HG03175 (cell line): ENCODE results near the gene TOMM34.

Experiments used
- ATAC-seq: cut with Tn5 transposase; IDR thresholded peaks from one replicate; pipeline ENCODE4 v1.9.1; 2021; ENCODE audit warnings: mild to moderate bottlenecking, moderate library complexity; ENCODE audit not compliant: unreplicated experiment

Gene TOMM34

DNA sequence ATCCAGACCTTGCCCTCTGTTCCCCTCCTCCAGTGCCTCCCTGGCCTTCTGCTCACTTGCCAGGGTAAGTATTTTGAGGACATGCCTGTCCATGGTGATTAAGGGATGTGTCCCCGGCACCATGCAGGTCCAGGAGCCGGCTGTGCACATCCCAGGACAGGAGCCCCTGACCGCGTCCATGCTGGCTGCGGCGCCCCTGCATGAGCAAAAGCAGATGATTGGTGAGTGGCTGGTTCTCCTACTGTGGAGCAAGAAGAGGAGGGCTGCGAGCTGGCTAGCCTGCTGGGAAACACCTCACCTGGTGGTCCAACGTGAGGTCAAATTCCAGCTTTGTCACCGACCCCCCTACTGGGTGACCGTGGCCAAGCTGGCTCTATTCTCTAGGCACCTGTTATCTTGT is 23.7 kb downstream of the TOMM34 start:
- no peak for ATAC-seq

DNA sequence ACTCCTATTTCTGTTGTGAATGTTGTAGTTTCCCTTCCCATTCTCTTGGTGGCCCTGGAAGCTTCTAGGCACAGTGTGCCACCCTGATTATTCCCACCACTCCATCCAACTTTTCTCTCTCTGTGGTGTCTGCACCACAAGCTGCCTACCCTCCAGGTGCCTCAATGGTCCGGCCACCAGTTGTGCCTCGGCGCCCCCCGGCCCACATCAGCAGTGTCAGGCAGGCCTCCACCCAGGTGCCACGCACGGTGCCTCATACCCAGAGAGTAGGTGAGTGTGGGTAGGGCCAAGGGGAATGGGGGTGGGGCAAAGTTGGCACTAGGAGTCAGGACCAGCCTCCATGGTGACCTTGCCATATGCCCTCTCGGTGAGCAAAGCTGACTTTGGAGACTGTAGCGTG is 27.3 kb downstream of the TOMM34 start:
- ATAC-seq: no peak

DNA sequence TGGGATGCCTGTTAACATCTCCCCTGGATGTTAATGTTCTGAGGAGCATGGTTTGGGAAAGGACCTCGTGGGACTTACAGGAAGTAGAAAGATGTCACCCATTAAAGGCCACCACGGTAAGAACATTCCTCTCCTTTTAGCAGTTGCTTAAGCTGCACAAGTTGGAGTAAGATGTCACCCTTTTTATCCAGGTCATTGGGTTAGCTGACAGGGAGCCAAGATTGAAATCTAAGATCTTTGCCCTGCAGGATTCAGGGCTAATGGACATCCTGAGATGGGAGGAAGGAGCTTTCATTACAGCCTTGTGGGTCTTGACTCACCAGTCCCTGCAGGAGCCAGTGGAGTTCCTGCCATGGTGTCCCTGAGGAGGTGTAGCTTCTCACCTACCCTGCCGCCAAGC is 28.3 kb downstream of the TOMM34 start:
- no peak for ATAC-seq

DNA sequence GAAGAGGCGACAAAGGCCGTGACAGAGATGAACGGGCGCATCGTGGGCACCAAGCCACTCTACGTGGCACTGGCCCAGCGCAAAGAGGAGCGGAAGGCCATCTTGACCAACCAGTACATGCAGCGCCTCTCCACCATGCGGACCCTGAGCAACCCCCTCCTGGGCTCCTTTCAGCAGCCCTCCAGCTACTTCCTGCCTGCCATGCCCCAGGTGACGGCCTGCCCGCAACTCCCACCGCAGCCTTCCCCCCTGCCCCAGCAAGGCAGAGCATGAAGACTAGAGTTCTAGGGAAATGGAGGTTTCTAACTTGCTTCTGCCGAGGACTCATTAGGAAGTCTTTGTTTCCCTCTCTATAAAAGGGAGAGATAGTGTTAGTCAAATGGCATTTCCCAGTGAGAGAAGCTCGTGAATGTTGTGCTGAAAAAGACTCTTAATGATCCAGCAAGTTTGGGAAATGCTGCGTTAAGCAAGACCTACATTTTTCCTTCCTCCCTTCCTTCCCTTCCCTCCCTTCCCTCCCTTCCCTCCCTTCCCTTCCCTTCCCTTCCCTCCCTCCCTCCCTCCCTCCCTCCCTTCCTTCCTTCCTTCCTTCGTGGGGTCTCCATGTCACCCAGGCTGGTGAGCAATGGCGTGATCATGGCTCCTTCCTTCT is 29.6 kb downstream of the TOMM34 start:
- ATAC-seq: no peak

DNA sequence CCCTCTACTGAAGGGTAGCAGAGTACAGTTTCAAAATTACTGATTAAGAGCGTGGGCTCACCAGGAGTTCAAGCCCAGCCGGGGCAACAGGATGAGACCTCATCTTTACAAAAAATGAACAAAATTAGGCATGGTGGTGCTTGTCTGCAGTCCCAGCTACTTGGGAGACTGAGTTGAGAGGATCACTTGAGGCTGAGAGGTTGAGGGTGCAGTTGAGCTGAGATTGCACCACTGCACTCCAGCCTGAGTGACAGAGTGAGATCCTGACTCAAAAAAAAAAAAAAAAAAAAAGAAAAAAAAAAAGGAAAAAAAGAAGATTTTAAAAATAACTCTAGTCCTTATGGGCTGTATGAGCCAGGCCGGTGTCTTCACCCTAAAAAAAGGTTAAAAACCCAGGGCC is 31.6 kb downstream of the TOMM34 start:
- no peak for ATAC-seq

DNA sequence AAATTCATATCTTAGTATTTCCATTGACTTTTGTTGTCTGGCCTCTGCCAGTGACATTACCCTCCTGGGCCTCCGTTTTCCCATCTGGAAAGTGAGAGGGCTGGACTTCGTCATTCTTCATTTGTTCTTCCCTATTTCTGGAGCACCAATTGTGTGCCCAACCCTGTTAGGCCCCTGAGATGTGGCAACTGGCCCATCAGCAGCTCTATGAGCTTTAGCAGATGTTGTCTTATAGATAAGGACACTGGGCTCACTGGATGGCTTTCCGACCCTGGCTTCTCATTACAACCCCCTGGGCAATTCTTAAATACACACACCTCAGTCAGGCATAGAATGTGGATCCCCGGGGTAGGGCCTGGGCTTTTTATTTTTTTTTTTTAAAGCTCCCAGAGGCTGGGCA is 35.7 kb downstream of the TOMM34 start:
- no peak for ATAC-seq

DNA sequence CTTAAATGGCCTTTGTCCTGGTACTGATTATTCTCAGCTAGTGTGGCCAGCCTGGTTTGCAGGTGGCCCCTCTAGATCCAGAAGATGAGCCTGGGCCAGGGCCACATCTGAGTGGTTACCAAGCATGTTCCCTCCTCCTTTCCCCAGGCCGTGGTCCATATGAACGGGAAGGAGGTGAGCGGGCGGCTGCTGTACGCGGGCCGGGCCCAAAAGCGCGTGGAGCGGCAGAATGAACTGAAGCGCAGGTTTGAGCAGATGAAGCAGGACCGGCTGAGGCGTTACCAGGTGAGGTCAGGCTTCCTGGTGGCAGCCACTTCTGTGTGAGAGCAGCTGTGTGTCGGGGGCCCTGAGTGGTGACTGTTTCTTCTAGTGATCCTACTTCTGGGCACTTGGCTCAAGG is 38.8 kb downstream of the TOMM34 start:
- no peak for ATAC-seq

DNA sequence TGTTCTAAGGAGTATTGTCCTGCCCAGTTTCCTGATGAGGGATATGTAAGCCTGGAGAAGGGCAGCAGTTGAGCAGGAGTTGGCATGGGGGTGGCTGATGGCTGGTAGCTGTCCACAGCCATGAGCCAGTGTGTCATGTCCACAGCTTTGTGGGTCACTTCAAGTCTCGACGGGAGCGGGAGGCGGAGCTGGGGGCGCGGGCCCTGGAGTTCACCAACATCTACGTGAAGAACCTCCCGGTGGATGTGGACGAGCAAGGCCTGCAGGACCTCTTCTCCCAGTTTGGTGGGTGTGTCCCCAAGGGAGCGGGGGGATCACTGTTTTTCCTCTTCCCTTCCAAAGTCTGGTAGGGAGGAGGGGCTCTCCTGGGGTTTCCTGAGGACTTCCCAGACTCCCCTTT is 41.4 kb downstream of the TOMM34 start:
- no peak for ATAC-seq

DNA sequence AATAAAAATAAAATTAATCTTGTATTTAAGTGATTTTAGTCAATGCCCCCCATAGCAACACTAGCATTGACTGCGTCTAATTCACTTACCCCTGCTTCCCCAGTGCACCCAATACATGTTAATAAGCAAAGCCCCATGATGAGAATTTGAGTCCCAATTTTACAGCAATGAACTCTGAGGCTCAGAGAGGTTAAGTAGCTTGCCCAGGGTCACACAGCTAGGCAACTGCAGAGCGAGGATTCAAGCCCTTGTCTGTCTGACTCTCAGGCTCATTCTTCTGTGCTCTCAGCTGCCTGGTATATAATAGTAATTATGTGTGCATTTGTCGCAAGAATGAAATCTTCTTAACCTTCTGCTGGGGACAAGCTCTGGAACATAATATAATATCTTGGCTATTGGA is 41.9 kb downstream of the TOMM34 start:
- no peak for ATAC-seq

DNA sequence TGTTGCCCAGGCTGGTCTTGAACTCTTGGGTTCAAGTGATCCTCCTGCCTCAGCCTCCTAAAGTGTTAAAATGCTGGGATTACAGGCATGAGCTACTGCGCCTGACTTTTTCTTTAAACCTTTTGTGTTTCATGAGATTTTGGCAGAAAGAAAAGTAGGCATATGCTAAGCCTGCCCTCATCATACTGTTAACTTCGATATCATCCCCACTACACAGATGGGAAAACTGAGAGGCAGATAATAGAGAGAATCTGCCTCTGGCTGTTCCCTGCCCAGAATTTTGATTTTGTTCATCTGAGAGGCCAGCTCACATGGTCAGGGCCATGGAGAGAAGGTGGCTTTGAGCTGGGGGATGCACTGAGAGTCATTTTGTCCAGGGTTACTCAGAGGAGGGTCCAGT is 42.8 kb downstream of the TOMM34 start:
- no peak for ATAC-seq

DNA sequence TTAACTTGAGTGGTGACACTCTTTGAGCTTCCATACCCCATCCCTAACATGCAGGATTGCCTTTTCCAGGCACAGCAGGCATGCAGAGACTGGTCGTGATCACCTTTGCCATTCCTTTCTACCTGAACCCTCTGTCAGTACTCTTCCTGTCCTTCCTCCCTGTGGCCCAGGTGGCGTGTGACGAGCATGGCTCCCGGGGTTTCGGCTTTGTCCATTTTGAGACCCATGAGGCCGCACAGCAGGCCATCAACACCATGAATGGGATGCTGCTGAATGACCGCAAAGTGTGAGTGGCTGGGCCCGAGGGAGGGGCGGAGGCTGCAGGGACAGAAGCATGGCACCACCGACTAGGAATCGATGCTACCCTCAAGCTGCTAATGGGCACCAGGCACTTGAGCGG is 43.6 kb downstream of the TOMM34 start:
- ATAC-seq: no peak

DNA sequence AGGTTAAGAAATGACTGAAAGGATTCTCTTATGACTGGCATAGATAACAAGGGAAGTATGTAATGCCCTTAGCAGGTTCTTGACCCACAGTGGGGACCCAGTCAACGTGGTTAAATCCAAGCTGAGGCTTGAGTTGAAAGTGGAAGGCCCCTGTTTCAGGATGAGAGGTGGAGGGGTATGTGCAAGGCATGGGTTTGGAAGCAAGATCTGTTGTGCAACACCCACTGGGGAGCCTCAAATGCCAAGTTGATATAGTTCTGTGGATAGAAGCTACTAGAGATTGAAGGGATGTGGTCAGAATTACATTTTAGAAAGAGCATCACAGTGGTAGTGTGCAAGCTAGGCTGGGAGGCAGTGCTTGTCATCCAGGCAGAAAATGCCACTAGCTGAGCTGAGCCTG is 45.3 kb downstream of the TOMM34 start:
- no peak for ATAC-seq

DNA sequence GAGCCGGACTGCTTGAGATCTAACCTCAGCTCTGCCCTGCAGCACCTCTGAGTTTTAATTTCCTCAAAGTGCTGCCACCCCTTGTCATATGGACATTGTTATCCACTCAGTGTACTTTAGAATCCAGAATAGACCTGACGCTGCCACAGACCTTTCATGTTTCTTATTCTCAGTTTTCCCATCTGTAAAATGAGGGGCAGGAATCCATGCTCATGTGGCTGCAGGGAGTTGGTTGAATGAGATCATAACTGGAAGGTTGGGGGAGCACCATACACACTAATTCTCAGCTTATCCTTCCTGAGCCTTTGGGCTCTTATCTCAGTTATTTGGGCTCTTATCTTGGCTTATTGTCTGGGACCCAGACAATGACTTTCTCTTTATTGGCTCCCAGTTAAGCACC is 48.0 kb downstream of the TOMM34 start:
- ATAC-seq: no peak

DNA sequence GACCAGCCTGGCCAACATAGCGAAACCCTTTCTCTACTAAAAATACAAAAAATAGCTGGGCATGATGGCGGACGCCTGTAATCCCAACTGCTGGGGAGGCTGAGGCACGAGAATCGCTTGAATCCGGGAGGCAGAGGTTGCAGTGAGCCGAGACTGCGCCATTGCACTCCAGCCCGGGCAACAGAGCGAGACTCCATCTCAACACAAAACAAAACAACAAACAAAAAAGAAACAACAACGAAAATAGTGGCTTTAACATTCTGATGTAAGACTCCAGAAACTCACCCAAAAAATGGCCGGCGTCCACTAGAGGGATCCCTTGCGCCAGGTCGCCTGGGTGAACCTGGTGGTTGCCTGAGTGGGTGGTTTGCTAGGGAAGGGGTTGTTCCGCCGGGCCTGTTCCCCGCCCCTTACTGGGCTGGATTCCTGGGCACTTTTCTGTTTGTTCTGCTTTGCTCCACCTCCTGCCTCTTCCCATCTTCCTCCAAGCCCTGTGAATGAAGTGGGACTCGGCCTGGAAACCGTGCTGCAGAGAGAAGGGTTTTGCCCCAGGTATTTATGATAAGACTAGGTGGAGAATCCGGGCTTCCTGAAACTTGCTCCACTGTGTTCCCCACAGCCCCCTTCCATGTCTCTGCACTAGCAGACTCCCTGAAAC is 48.8 kb downstream of the TOMM34 start:
- ATAC-seq: no peak

DNA sequence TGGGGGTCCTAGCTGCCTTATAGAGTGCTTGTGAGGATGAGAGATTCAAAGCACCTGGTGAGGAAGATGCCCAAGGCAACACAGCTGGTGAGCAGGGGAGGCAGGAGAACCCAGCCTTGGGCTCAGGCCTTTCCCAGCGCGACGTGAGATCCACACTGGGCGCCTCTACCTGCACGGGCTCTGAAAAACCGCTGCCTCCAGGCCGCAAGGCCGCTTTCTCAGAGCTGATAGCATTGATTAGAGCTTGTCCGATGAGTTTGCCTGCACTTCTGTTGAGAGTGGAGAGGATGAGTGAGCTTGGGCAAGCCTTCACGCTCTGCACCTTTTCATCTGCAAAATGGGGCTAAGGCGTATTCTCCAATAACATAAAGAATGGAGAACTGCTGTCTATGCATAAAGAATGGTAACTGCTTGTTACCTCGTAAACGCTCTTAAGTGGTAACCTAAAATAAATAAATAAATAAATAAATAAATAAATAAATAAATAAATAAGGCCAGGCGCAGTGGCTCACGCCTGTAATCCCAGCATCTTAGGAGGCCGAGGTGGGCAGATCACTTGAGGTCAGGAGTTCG is 49.4 kb downstream of the TOMM34 start:
- no peak for ATAC-seq

DNA sequence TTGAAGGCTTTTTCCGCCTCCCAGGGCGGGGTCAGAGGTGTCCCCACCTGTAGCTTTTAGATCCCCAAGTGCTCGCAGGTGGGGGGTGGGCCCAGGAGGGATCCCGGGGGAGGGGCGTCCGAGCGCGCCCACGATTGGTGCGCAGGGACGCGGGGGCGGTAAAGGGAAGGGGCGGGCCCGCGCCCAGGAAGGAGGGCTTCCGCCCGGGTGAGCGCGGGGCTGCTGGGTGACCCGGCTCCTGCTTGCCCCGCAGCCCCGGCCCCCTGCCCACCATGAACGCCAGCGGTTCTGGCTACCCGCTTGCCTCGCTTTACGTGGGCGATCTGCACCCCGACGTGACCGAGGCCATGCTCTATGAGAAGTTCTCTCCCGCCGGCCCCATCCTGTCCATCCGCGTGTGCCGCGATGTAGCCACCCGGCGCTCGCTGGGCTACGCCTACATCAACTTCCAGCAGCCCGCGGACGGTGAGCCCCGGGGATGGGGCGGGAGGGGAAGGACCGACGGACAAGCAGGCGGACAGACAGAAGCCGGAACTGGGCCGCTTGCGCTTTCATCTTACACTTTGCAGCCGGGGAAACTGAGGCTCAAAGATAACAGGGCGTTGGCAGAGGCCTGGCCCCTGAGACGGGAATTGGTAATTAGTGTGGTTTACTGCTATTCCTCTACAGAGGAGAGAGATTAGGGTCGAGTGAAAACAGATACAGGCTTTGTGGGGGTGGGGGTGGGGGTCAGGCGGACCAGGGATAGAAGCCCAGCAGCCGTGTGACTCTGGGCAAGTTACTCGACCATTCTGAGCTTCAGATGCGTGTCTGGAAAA is 50.1 kb downstream of the TOMM34 start, which contains the start of gene PABPC1L:
Gene PABPC1L, plus strand, starts transcription at position 189 of the 818 bp plus-strand sequence. Its CDS starts 84 bp downstream, at position 273.
- peak; percentile 66 for ATAC-seq

DNA sequence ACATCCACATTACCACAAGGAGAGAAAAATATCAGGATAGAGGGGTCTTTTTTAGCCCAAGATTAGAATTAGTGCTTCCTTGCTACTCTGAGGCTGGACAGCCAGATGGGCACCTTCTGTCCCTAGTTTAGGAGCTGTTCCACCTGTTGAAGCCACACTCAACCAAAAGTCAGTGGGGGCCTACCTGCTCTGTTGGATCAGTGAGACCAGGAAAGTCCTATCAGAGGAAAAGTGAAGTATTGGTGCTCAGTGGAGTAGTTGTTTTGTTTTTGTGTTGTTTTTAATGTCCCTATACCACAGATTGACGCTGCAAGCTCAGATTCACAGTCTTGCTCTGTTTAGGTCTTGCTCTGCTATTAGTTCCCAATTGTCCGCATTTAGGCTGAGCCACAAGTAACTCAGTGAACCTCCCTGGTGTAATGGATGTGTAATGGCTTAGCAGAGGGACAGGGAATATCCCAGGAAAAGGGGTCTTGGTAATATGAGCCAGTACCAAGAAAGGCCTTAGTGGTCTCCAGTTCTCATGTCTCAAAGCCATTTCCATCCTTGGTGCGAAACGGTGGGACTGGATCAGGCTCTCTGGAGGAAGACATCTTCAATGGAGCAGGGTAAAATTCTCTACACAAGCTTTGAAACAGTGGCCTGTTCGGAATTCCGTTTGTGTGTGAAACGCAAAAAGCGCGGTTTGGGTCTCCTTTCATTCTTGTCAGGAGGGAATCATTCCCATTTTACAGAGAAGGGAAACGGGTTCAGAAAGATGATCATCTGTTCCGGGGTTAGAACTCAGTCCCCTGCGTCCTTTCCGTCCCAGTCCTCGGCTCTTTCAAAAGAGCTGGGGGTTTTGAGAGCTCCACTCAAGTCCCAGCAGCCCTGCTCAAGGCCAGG is 51.0 kb downstream of the TOMM34 start:
- no peak for ATAC-seq

DNA sequence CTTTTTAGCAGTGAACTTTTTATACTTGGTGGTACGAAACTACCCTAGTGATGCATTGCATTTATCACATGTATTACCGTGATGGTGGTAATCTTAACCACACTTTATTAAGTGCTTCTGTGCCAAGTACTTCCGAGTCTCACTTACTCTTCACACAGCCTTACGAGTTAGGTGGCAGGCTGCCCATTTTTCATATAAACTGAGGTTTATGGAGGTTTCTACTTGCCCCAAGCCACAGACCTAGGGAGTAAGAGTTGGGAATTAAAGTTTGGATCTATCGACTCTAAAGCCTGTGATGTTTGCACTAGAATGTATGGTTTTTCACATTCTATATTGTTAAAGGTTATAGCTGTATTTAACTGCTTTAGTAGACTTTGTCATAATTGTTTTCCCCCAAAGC is 55.8 kb downstream of the TOMM34 start:
- no peak for ATAC-seq

DNA sequence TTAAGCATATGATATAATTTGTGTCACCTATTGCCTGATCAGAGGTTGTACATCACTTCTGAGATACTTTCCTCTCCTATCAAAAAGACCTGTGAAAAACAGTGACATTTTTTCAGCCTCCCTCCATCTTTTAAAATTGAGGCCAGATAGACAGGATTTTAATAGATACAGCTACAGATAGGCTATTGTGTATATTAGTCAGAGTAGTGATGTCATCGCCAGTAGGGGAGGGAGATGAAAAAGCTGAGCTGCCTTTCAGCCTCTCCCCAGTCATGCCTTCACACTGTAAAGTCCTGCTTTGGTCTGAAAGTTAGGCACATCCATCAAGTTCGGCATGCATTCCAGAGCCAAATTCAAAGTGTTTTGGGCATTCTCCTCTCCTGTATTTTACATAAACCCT is 58.2 kb downstream of the TOMM34 start:
- no peak for ATAC-seq

DNA sequence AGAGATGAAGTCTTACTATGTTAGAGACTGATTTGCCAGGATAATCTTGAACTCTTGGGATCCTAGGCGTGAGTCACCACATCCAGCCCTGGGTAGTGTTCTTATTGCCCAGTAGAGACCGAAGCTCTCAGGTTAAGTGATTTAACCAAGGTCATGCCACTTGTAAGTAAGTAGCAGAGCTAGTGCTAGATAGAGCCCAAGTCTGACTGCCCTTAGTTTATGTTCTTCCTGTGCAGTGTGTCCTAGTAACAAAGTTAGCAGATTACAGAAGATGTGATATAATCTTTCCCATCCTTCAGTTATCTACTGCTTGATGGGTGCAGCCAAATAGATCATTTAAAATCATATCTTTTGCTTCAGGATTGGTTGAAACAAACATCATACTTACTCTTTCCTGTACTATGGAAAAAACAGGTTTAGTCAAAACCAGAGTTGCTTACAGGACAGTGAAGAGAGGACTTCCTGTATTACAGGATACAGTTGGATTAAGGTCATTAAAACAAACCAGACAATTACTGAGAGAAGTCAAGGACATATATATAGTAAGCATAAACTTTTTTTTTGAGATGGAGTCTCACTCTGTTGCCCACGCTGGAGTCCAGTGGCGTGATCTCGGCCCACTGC is 59.9 kb downstream of the TOMM34 start:
- ATAC-seq: no peak
